Lower lobe of right lung (tissue), 2 donors: Measurements from ENCODE around the gene NR6A1. TPM values are rescaled to one million over a fixed set of nuclear protein-coding genes. Genes with fewer than 3 reads are reported as not detected.

Experiments used
- ATAC-seq, 2 donors: fragments of 200-7000 bp; cut with Tn5 transposase; one replicate each; pipeline ENCODE4 v1.9.1; 2020 to 2022; ENCODE audit warnings: mild to moderate bottlenecking in 2 of 2, moderate library complexity in 2 of 2
- DNase-seq: peaks from one replicate; pipeline ENCODE4 v3.0.0-alpha.2; 2020
- H3K27ac ChIP-seq: fragments of 200-600 bp; one replicate; pipeline ENCODE4 v1.8.0; 2022
- H3K27me3 ChIP-seq: fragments of 200-600 bp; one replicate; pipeline ENCODE4 v1.8.0; 2022; ENCODE audit warnings: low read depth
- H3K36me3 ChIP-seq: fragments of 200-600 bp; one replicate; pipeline ENCODE4 v1.8.0; 2022; ENCODE audit warnings: mild to moderate bottlenecking
- H3K4me1 ChIP-seq: fragments of 200-600 bp; one replicate; pipeline ENCODE4 v1.8.0; 2022
- H3K4me3 ChIP-seq: fragments of 200-600 bp; one replicate; pipeline ENCODE4 v1.8.0; 2022; ENCODE audit warnings: mild to moderate bottlenecking
- H3K9me3 ChIP-seq: fragments of 200-600 bp; one replicate; pipeline ENCODE4 v1.8.0; 2022
- CTCF ChIP-seq: fragments of 200-600 bp; IDR thresholded peaks from one replicate; pipeline ENCODE4 v1.8.0; 2022; ENCODE audit warnings: antibody characterized with exemption, mild to moderate bottlenecking
- intact Hi-C: fragments of 100-400 bp; cut with DNase I; formaldehyde crosslinking; loops from one replicate; pipeline ENCODE4 v1.11.0; 2022
- total RNA-seq: library from RNA; stranded (reverse); fragmentation: NEBNext Ultra II Directional; extraction: Animal tissue kit (Norgen Biotek cat#: 25700); gene quantifications from one replicate; pipeline ENCODE4 v1.2.1, GENCODE V29; 2021
- donor health status: DM: no; HTN: yes; CAD: no; lungs with severe emphysema.

Gene NR6A1
- total RNA-seq, 1 donor from 2014 or later: 4.5 TPM

GRCh38 chr9:124717597-124717996, 53.5 kb downstream of the NR6A1 start:
- H3K9me3 ChIP-seq: no peaks in the 10 kb centered on the region
- TF ChIP-seq CTCF: no peak
- H3K27me3 ChIP-seq: no peaks in the 10 kb centered on the region
- no peaks in the 10 kb centered on the region for H3K4me1 ChIP-seq
- intact Hi-C loops: no loop called here
- no peak overlapping the region for H3K27ac ChIP-seq
- ATAC-seq (no peak), DNase-seq (no peak)
- H3K36me3 ChIP-seq: no peaks in the 10 kb centered on the region
- H3K4me3 ChIP-seq: no peak overlapping the region

GRCh38 chr9:124716808-124717207, 54.3 kb downstream of the NR6A1 start:
- ATAC-seq (no peak), DNase-seq (no peak)
- H3K4me3 ChIP-seq: no peak overlapping the region
- H3K36me3 ChIP-seq: no peaks in the 10 kb centered on the region
- H3K27ac ChIP-seq: no peak overlapping the region
- intact Hi-C loops: no loop called here
- no peak for TF ChIP-seq CTCF
- no peaks in the 10 kb centered on the region for H3K27me3 ChIP-seq
- H3K4me1 ChIP-seq: no peaks in the 10 kb centered on the region
- H3K9me3 ChIP-seq: no peaks in the 10 kb centered on the region

- H3K9me3 ChIP-seq: no peaks in the 10 kb centered on the region
- no peaks in the 10 kb centered on the region for H3K36me3 ChIP-seq
- intact Hi-C loops: loop anchor here (5.0 kb wide), 1 partner anchor 93 kb away; no protein-coding TSS in a partner anchor
- H3K27ac ChIP-seq: no peak overlapping the region
- TF ChIP-seq CTCF: no peak
- H3K4me1 ChIP-seq: no peaks in the 10 kb centered on the region
- ATAC-seq (no peak), DNase-seq (no peak)
- H3K4me3 ChIP-seq: no peak overlapping the region
- no peaks in the 10 kb centered on the region for H3K27me3 ChIP-seq
Observed at GRCh38 chr9:124710766-124711165, 60.3 kb downstream of the NR6A1 start.

- DNase-seq: no peak
- ATAC-seq: no peak
- Histone ChIP-seq H3K27me3 (no peaks in the 10 kb centered on the region), H3K9me3 (no peaks in the 10 kb centered on the region), H3K4me1 (no peaks in the 10 kb centered on the region), H3K4me3 (no peak overlapping the region), H3K36me3 (no peaks in the 10 kb centered on the region), H3K27ac (no peak overlapping the region)
- TF ChIP-seq CTCF: no peak
- intact Hi-C loops: no loop called here
Observed at GRCh38 chr9:124709292-124709690, 61.8 kb downstream of the NR6A1 start.

GRCh38 chr9:124708633-124709291, 62.3 kb downstream of the NR6A1 start:
- Histone ChIP-seq H3K27ac (no peak overlapping the region), H3K27me3 (no peaks in the 10 kb centered on the region), H3K36me3 (no peaks in the 10 kb centered on the region), H3K4me1 (no peaks in the 10 kb centered on the region), H3K4me3 (no peak overlapping the region), H3K9me3 (no peaks in the 10 kb centered on the region)
- DNase-seq: no peak
- intact Hi-C loops: no loop called here
- no peak for TF ChIP-seq CTCF
- ATAC-seq: no peak
